ENCODE results near the gene TNS3.

Gene TNS3

GRCh38 chr7:47373871-47374451 lies 207.9 kb downstream of the TNS3 start:
- Histone ChIP-seq H3K4me1 (ENCODE audit: control insufficient read depth, low read length) (no peaks in the 10 kb centered on the region), H3K36me3 (ENCODE audit: control insufficient read depth, low read length) (no peaks in the 10 kb centered on the region), H4K20me1 (ENCODE audit: control insufficient read depth, insufficient read depth, low read depth, low read length) (no peaks in the 10 kb centered on the region), H3K9me2 (replicated peaks; ENCODE audit: control insufficient read depth, low read length) (no peaks in the 10 kb centered on the region), H3F3A (ENCODE audit: control insufficient read depth, insufficient read depth) (no peaks in the 10 kb centered on the region), H3K79me2 (ENCODE audit: control insufficient read depth, low read length) (no peaks in the 10 kb centered on the region), H3K9me3 (ENCODE audit: control insufficient read depth, insufficient read depth, low read length) (no peaks in the 10 kb centered on the region), H3K27ac (ENCODE audit: low read depth, low read length) (no peak overlapping the region), H3K4me3 (ENCODE audit: low read length) (no peak overlapping the region), H3K27me3 (ENCODE audit: control insufficient read depth, low read length) (no peaks in the 10 kb centered on the region), H3K4me2 (ENCODE audit: low read length) (no peak overlapping the region)
- TF ChIP-seq EZH2phosphoT487 (IDR thresholded peaks at IDR 0.05; ENCODE audit: borderline replicate concordance, low read length) (no peak), CTCF (IDR thresholded peaks at IDR 0.05; ENCODE audit: low read depth, low read length, poor library complexity, severe bottlenecking) (no peak)

GRCh38 chr7:47371733-47372368 lies 210.1 kb downstream of the TNS3 start:
- Histone ChIP-seq H3K79me2 (ENCODE audit: control insufficient read depth, low read length) (no peaks in the 10 kb centered on the region), H3K27me3 (ENCODE audit: control insufficient read depth, low read length) (no peaks in the 10 kb centered on the region), H3K4me2 (ENCODE audit: low read length) (no peak overlapping the region), H3F3A (ENCODE audit: control insufficient read depth, insufficient read depth) (no peaks in the 10 kb centered on the region), H3K4me1 (ENCODE audit: control insufficient read depth, low read length) (no peaks in the 10 kb centered on the region), H3K9me3 (ENCODE audit: control insufficient read depth, insufficient read depth, low read length) (no peaks in the 10 kb centered on the region), H4K20me1 (ENCODE audit: control insufficient read depth, insufficient read depth, low read depth, low read length) (no peaks in the 10 kb centered on the region), H3K27ac (ENCODE audit: low read depth, low read length) (no peak overlapping the region), H3K9me2 (replicated peaks; ENCODE audit: control insufficient read depth, low read length) (no peaks in the 10 kb centered on the region), H3K36me3 (ENCODE audit: control insufficient read depth, low read length) (no peaks in the 10 kb centered on the region), H3K4me3 (ENCODE audit: low read length) (no peak overlapping the region)
- TF ChIP-seq CTCF (IDR thresholded peaks at IDR 0.05; ENCODE audit: low read depth, low read length, poor library complexity, severe bottlenecking) (no peak), EZH2phosphoT487 (IDR thresholded peaks at IDR 0.05; ENCODE audit: borderline replicate concordance, low read length) (no peak)

GRCh38 chr7:47371317-47371716 lies 210.6 kb downstream of the TNS3 start:
- no peaks in the 10 kb centered on the region for H3F3A ChIP-seq (ENCODE audit: control insufficient read depth, insufficient read depth)
- no peak for TF ChIP-seq EZH2phosphoT487 (IDR thresholded peaks at IDR 0.05; ENCODE audit: borderline replicate concordance, low read length)
- no peak for TF ChIP-seq CTCF (IDR thresholded peaks at IDR 0.05; ENCODE audit: low read depth, low read length, poor library complexity, severe bottlenecking)
- H4K20me1 ChIP-seq (ENCODE audit: control insufficient read depth, insufficient read depth, low read depth, low read length): no peaks in the 10 kb centered on the region
- H3K4me2 ChIP-seq (ENCODE audit: low read length): no peak overlapping the region
- H3K9me3 ChIP-seq (ENCODE audit: control insufficient read depth, insufficient read depth, low read length): no peaks in the 10 kb centered on the region
- H3K9me2 ChIP-seq (replicated peaks; ENCODE audit: control insufficient read depth, low read length): no peaks in the 10 kb centered on the region
- H3K27ac ChIP-seq (ENCODE audit: low read depth, low read length): no peak overlapping the region
- H3K4me3 ChIP-seq (ENCODE audit: low read length): no peak overlapping the region
- no peaks in the 10 kb centered on the region for H3K27me3 ChIP-seq (ENCODE audit: control insufficient read depth, low read length)
- H3K36me3 ChIP-seq (ENCODE audit: control insufficient read depth, low read length): no peaks in the 10 kb centered on the region
- no peaks in the 10 kb centered on the region for H3K4me1 ChIP-seq (ENCODE audit: control insufficient read depth, low read length)
- H3K79me2 ChIP-seq (ENCODE audit: control insufficient read depth, low read length): no peaks in the 10 kb centered on the region

All from DOHH2 (cell line).